Upper lobe of left lung (tissue), 6 donors: Measurements from ENCODE around the gene ADAM12. TPM values are rescaled to one million over a fixed set of nuclear protein-coding genes. Genes with fewer than 3 reads are reported as not detected.

Source experiments
- ATAC-seq, 2 donors: fragments of 200-7000 bp; cut with Tn5 transposase; one replicate each; pipeline ENCODE4 v1.9.1; 2022; ENCODE audit warnings: mild to moderate bottlenecking in 2 of 2, moderate library complexity in 2 of 2; ENCODE audit not compliant: low FRiP score in 2 of 2
- DNase-seq, 2 donors: peaks; one replicate each; pipeline ENCODE4 v3.0.0-alpha.2; 2019 to 2020
- H3K27ac ChIP-seq, 4 donors: fragments of 200-600 bp; sonication (generic); one replicate each; pipeline ENCODE4 v1.5.1; 2016 to 2019
- H3K27me3 ChIP-seq, 4 donors: fragments of 200-600 bp; sonication (generic); one replicate each; pipeline ENCODE4 v1.5.1; 2017 to 2019
- H3K36me3 ChIP-seq, 4 donors: fragments of 200-600 bp; sonication (generic); one replicate each; pipeline ENCODE4 v1.5.1; 2016 to 2019
- H3K4me1 ChIP-seq, 4 donors: fragments of 200-600 bp; sonication (generic); one replicate each; pipeline ENCODE4 v1.5.1; 2018 to 2019
- H3K4me3 ChIP-seq, 4 donors: fragments of 200-600 bp; sonication (generic); one replicate each; pipeline ENCODE4 v1.5.1; 2017 to 2019; ENCODE audit warnings: mild to moderate bottlenecking in 2 of 4, moderate library complexity in 1 of 4
- H3K9me3 ChIP-seq, 4 donors: fragments of 200-600 bp; sonication (generic); one replicate each; pipeline ENCODE4 v1.5.1; 2018 to 2019
- EP300 ChIP-seq, 4 donors: sonication (generic); formaldehyde crosslinking; IDR thresholded peaks; one replicate each; pipeline ENCODE4 v1.5.1; 2017; ENCODE audit warnings: antibody characterized with exemption in 4 of 4, control low read depth in 2 of 4
- POLR2A ChIP-seq, 4 donors: fragments of 450-650 bp; IDR thresholded peaks; one replicate each; pipeline ENCODE4 v1.5.1; 2016 to 2017; ENCODE audit warnings: antibody characterized with exemption in 4 of 4, mild to moderate bottlenecking in 2 of 4
- POLR2AphosphoS5 ChIP-seq, 2 donors: sonication (generic); formaldehyde crosslinking; IDR thresholded peaks; one replicate each; pipeline ENCODE4 v1.5.1; 2017; ENCODE audit warnings: antibody characterized with exemption in 2 of 2
- WGBS, 2 donors: methylation state at CpG; one replicate each; pipeline ENCODE4 v1.1.5; 2017 to 2018; 5-methylcytosine and 5-hydroxymethylcytosine counted together
- total RNA-seq, 6 donors: library from RNA; depleted of rRNA in 4 of 6; stranded (reverse); fragments of >200 nt in 4 of 6; gene quantifications; one replicate each; pipeline versions ENCODE4 v1.1.0 to v1.2.1, GENCODE V29; 2016 to 2021
- TF ChIP-seq, protein P1 (sequence below), 6 experiments: fragments of 450-650 bp in 4 of 6; fragments of 200-600 bp in 2 of 6; sonication (generic) in 2 of 6; IDR thresholded peaks; one replicate each; pipeline ENCODE4 v1.5.1; 2016 to 2019; ENCODE audit warnings: antibody characterized with exemption in 6 of 6
- donor health status: DM: no; HTN: no; CAD: no; lungs with moderate emphysema.
- donor health status: DM: no; HTN: yes; CAD: no; lungs with severe emphysema.

Gene ADAM12
- total RNA-seq, 6 donors from 2014 or later, result 0.44 to 3.7 (median 0.82) TPM

DNA sequence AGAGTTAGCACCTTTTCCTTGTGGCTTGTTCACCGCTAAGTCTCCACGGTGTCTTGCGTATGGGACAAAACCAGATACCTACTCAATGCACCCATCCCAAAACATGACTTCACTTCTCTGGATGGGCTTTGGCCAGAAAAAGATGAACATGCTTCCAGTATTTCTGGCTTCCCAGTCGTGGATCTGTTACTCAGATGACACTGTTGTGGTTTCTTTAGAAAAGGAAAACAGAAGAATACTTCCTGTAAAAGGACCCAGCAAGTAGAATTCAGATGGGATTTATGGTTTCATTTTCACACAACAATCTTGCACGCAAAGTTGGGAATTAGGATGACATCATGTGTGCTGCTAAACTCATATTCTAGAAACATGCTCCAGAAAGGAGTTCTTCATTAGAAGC is 216.7 kb downstream of the ADAM12 start:
- WGBS, 2 donors, result 77 to 78% methylated on average over 5 of the region's 5 CpGs
- H3K27ac ChIP-seq, result no peak overlapping the region
- no peaks in the 10 kb centered on the region for H3K4me1 ChIP-seq
- no peaks in the 10 kb centered on the region for H3K9me3 ChIP-seq
- DNase-seq, result no peak
- peak in 1 of 2 donors; percentile 59 for ATAC-seq
- H3K36me3 ChIP-seq, result no peaks in the 10 kb centered on the region
- H3K4me3 ChIP-seq, result no peak overlapping the region
- no peak for TF ChIP-seq EP300 (IDR thresholded peaks at IDR 0.05)
- no peaks in the 10 kb centered on the region for H3K27me3 ChIP-seq

DNA sequence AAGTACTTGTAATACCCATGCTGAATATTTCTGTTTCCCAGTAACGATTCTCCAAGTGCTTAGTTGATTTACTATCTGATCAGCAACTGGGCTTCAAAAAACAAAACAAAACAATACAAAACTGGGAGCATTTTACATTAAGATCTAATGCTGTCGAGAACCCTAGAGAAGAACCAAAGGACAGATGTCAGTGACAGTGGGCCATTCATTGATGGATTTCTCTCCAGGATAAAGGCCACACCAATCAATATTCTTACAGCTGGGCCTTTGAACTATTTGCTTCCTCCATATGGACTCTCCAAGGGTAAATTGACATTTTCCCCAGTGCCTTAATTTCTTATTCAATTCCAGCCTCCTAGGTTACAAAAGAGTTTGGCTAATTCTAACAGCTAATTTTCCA is 217.5 kb downstream of the ADAM12 start:
- ATAC-seq, result no peak
- Histone ChIP-seq H3K27ac (no peak overlapping the region), H3K9me3 (no peaks in the 10 kb centered on the region), H3K4me1 (no peaks in the 10 kb centered on the region), H3K4me3 (no peak overlapping the region), H3K27me3 (no peaks in the 10 kb centered on the region), H3K36me3 (no peaks in the 10 kb centered on the region)
- WGBS, 2 donors, result 75 to 76% methylated on average over 2 of the region's 2 CpGs
- TF ChIP-seq, protein P1, sequence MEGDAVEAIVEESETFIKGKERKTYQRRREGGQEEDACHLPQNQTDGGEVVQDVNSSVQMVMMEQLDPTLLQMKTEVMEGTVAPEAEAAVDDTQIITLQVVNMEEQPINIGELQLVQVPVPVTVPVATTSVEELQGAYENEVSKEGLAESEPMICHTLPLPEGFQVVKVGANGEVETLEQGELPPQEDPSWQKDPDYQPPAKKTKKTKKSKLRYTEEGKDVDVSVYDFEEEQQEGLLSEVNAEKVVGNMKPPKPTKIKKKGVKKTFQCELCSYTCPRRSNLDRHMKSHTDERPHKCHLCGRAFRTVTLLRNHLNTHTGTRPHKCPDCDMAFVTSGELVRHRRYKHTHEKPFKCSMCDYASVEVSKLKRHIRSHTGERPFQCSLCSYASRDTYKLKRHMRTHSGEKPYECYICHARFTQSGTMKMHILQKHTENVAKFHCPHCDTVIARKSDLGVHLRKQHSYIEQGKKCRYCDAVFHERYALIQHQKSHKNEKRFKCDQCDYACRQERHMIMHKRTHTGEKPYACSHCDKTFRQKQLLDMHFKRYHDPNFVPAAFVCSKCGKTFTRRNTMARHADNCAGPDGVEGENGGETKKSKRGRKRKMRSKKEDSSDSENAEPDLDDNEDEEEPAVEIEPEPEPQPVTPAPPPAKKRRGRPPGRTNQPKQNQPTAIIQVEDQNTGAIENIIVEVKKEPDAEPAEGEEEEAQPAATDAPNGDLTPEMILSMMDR (IDR thresholded peaks at IDR 0.05), result no peak
- TF ChIP-seq EP300 (IDR thresholded peaks at IDR 0.05) (no peak), POLR2AphosphoS5 (IDR thresholded peaks at IDR 0.05) (no peak), POLR2A (IDR thresholded peaks at IDR 0.05) (no peak)
- no peak for DNase-seq

DNA sequence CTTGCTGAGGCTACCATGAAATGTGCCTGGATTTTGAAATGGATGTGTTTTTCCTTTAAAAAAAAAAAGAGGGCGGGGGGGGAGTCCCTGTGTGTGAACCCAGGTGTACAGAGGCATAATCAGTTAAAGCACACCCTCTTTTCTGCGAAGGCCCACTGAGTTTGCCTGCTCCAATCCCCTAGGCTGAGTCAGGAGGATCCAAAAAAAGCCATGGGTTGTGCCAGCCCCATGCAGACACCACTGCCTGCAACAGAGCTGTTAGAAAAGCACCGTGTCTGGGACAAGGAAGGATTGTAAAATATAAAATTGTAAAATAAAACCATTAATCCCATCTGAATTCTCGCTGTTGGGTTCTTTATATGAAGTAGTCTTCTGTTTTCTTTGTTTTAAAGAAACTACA is 217.9 kb downstream of the ADAM12 start:
- no peak overlapping the region for H3K4me3 ChIP-seq

DNA sequence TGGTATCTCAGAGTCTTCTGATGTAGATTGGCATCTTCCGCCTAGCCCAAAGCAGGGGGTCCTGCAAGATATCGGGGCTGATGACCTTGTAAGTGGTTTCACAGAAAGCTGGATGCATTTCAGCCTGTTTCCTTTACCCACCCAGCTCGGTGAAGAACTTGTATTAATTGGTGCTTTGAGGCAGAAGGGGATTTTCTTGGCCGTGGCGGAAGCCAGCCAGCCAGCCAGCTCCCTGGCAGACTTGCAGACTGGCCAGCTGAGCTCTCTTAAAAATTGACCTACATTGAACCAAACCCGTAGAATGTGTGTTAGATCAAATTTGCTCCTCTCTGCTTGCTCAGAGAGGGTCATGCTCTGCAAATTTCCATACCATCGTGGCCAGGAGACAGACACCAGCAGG is 218.4 kb downstream of the ADAM12 start:
- no peaks in the 10 kb centered on the region for H3K36me3 ChIP-seq
- H3K27me3 ChIP-seq, result no peaks in the 10 kb centered on the region
- H3K4me1 ChIP-seq, result no peaks in the 10 kb centered on the region
- no peak overlapping the region for H3K4me3 ChIP-seq
- H3K27ac ChIP-seq, result no peak overlapping the region
- DNase-seq (peak in 1 of 2 donors; percentile 22), ATAC-seq (no peak)
- TF ChIP-seq, protein P1 (IDR thresholded peaks at IDR 0.05), result no peak
- TF ChIP-seq EP300 (IDR thresholded peaks at IDR 0.05) (no peak), POLR2AphosphoS5 (IDR thresholded peaks at IDR 0.05) (no peak), POLR2A (IDR thresholded peaks at IDR 0.05) (no peak)
- WGBS, 2 donors, result 70% methylated on average over 7 of the region's 7 CpGs
- no peaks in the 10 kb centered on the region for H3K9me3 ChIP-seq

More for the DNA sequence above, 217.9 kb downstream of the ADAM12 start:
- WGBS, 2 donors, result 79 to 83% methylated on average over 4 of the region's 4 CpGs
- no peaks in the 10 kb centered on the region for H3K4me1 ChIP-seq
- ATAC-seq (no peak), DNase-seq (no peak)
- TF ChIP-seq, protein P1 (IDR thresholded peaks at IDR 0.05), result no peak
- no peak for TF ChIP-seq POLR2AphosphoS5 (IDR thresholded peaks at IDR 0.05)
- no peak for TF ChIP-seq EP300 (IDR thresholded peaks at IDR 0.05)
- no peak for TF ChIP-seq POLR2A (IDR thresholded peaks at IDR 0.05)
- no peaks in the 10 kb centered on the region for H3K9me3 ChIP-seq
- H3K36me3 ChIP-seq, result no peaks in the 10 kb centered on the region
- H3K27me3 ChIP-seq, result no peaks in the 10 kb centered on the region
- H3K27ac ChIP-seq, result no peak overlapping the region

DNA sequence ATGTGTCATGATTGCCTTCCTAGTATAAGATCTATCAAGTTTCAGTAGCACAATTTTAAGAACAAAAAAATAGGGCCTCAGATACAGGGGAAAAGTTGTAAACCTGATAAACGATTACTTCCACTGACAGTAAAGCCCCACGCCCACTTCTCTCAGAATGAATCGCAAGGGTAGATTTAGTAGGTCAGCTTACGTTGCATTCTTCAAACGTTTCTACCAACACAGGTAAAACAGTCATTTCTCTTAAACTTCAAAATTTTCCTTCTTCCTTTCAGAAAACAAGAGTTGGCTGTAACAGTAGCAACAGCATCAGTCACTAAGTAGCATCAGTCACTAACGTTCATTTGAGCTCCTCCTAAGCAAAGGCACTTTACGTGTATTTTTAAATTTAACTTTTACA is 221.5 kb downstream of the ADAM12 start:
- no peak overlapping the region for H3K27ac ChIP-seq
- ATAC-seq (no peak), DNase-seq (no peak)
- H3K27me3 ChIP-seq, result no peaks in the 10 kb centered on the region
- 83 to 88% methylated on average over 7 of the region's 7 CpGs for WGBS, 2 donors
- TF ChIP-seq, protein P1 (IDR thresholded peaks at IDR 0.05), result no peak
- TF ChIP-seq POLR2AphosphoS5 (IDR thresholded peaks at IDR 0.05) (no peak), POLR2A (IDR thresholded peaks at IDR 0.05) (no peak), EP300 (IDR thresholded peaks at IDR 0.05) (no peak)
- no peaks in the 10 kb centered on the region for H3K36me3 ChIP-seq
- H3K4me1 ChIP-seq, result no peaks in the 10 kb centered on the region
- H3K9me3 ChIP-seq, result no peaks in the 10 kb centered on the region
- H3K4me3 ChIP-seq, result no peak overlapping the region
